Upper lobe of left lung (tissue), 6 donors: ENCODE measurements around the gene PKNOX2. TPM values are rescaled to one million over a fixed set of nuclear protein-coding genes. Genes with fewer than 3 reads are reported as not detected.

Experiments used
- ATAC-seq, 2 donors: fragments of 200-7000 bp; cut with Tn5 transposase; one replicate each; pipeline ENCODE4 v1.9.1; 2022; ENCODE audit warnings: mild to moderate bottlenecking in 2 of 2, moderate library complexity in 2 of 2; ENCODE audit not compliant: low FRiP score in 2 of 2
- DNase-seq, 2 donors: peaks; one replicate each; pipeline ENCODE4 v3.0.0-alpha.2; 2019 to 2020
- H3K27ac ChIP-seq, 4 donors: fragments of 200-600 bp; sonication (generic); one replicate each; pipeline ENCODE4 v1.5.1; 2016 to 2019
- H3K27me3 ChIP-seq, 4 donors: fragments of 200-600 bp; sonication (generic); one replicate each; pipeline ENCODE4 v1.5.1; 2017 to 2019
- H3K36me3 ChIP-seq, 4 donors: fragments of 200-600 bp; sonication (generic); one replicate each; pipeline ENCODE4 v1.5.1; 2016 to 2019
- H3K4me1 ChIP-seq, 4 donors: fragments of 200-600 bp; sonication (generic); one replicate each; pipeline ENCODE4 v1.5.1; 2018 to 2019
- H3K4me3 ChIP-seq, 4 donors: fragments of 200-600 bp; sonication (generic); one replicate each; pipeline ENCODE4 v1.5.1; 2017 to 2019; ENCODE audit warnings: mild to moderate bottlenecking in 2 of 4, moderate library complexity in 1 of 4
- H3K9me3 ChIP-seq, 4 donors: fragments of 200-600 bp; sonication (generic); one replicate each; pipeline ENCODE4 v1.5.1; 2018 to 2019
- CTCF ChIP-seq, 6 experiments: fragments of 450-650 bp in 4 of 6; fragments of 200-600 bp in 2 of 6; sonication (generic) in 2 of 6; IDR thresholded peaks; one replicate each; pipeline ENCODE4 v1.5.1; 2016 to 2019; ENCODE audit warnings: antibody characterized with exemption in 6 of 6
- EP300 ChIP-seq, 4 donors: sonication (generic); formaldehyde crosslinking; IDR thresholded peaks; one replicate each; pipeline ENCODE4 v1.5.1; 2017; ENCODE audit warnings: antibody characterized with exemption in 4 of 4, control low read depth in 2 of 4
- POLR2A ChIP-seq, 4 donors: fragments of 450-650 bp; IDR thresholded peaks; one replicate each; pipeline ENCODE4 v1.5.1; 2016 to 2017; ENCODE audit warnings: antibody characterized with exemption in 4 of 4, mild to moderate bottlenecking in 2 of 4
- POLR2AphosphoS5 ChIP-seq, 2 donors: sonication (generic); formaldehyde crosslinking; IDR thresholded peaks; one replicate each; pipeline ENCODE4 v1.5.1; 2017; ENCODE audit warnings: antibody characterized with exemption in 2 of 2
- WGBS, 2 donors: methylation state at CpG; one replicate each; pipeline ENCODE4 v1.1.5; 2017 to 2018; 5-methylcytosine and 5-hydroxymethylcytosine counted together
- total RNA-seq, 6 donors: library from RNA; depleted of rRNA in 4 of 6; stranded (reverse); fragments of >200 nt in 4 of 6; gene quantifications; one replicate each; pipeline versions ENCODE4 v1.1.0 to v1.2.1, GENCODE V29; 2016 to 2021
- donor health status: DM: no; HTN: no; CAD: no; lungs with moderate emphysema.
- donor health status: DM: no; HTN: yes; CAD: no; lungs with severe emphysema.

PKNOX2 gene
- total RNA-seq, 6 donors from 2014 or later, result 2.9 to 15.5 (median 8.4) TPM

DNA sequence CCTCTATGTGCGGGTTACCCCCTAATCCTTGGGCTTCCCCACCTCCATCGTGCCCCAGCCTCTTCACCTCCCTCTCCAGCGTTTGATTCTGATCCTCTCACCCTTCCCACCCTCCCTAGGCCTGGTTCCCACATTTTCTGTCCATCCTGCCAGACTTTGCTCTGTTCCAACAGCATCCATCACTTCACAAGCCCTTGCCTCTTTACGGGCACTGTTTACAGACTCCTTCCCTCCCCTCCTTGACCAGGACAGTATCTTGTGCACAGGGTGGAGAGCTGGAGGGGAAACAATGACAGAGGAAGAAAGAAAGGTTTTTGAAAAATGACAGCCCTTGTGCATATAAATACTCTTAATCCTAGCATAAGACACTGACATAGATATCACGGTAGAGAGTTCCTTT lies 301.1 kb downstream of the PKNOX2 start:
- H3K4me1 ChIP-seq, result no peaks in the 10 kb centered on the region
- H3K27ac ChIP-seq, result no peak overlapping the region
- no peaks in the 10 kb centered on the region for H3K36me3 ChIP-seq
- DNase-seq (no peak), ATAC-seq (no peak)
- H3K4me3 ChIP-seq, result no peak overlapping the region
- H3K9me3 ChIP-seq, result no peaks in the 10 kb centered on the region
- TF ChIP-seq EP300 (IDR thresholded peaks at IDR 0.05) (no peak), POLR2A (IDR thresholded peaks at IDR 0.05) (no peak), POLR2AphosphoS5 (IDR thresholded peaks at IDR 0.05) (no peak), CTCF (IDR thresholded peaks at IDR 0.05) (no peak)
- 50 to 52% methylated on average over 5 of the region's 5 CpGs for WGBS, 2 donors
- no peaks in the 10 kb centered on the region for H3K27me3 ChIP-seq

DNA sequence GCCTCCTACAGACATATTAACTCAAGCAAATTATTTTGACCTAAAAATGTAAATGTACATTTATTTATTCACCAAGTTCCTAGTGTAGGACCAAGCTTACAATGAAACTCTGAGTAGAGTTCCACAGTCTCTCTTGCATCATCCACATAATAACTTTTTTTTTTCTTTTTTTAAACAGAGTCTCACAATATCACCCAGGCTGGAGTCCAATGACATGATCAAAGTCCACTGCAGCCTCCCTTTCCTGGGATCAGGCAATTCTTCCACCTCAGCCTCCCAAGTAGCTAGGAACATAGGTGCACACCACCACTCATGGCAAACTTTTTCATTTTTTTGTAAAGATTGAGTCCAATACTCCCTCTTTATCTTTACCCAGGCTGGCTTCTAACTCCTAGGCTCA lies 303.5 kb downstream of the PKNOX2 start:
- TF ChIP-seq POLR2AphosphoS5 (IDR thresholded peaks at IDR 0.05) (no peak), EP300 (IDR thresholded peaks at IDR 0.05) (no peak), POLR2A (IDR thresholded peaks at IDR 0.05) (no peak), CTCF (IDR thresholded peaks at IDR 0.05) (no peak)
- Histone ChIP-seq H3K4me3 (no peak overlapping the region), H3K36me3 (no peaks in the 10 kb centered on the region), H3K27ac (no peak overlapping the region), H3K9me3 (no peaks in the 10 kb centered on the region), H3K27me3 (no peaks in the 10 kb centered on the region), H3K4me1 (no peaks in the 10 kb centered on the region)
- DNase-seq, result no peak
- no peak for ATAC-seq

GRCh38 chr11:125468852-125469251 lies 304.3 kb downstream of the PKNOX2 start:
- TF ChIP-seq EP300 (IDR thresholded peaks at IDR 0.05) (no peak), POLR2A (IDR thresholded peaks at IDR 0.05) (no peak), POLR2AphosphoS5 (IDR thresholded peaks at IDR 0.05) (no peak), CTCF (IDR thresholded peaks at IDR 0.05) (no peak)
- Histone ChIP-seq H3K9me3 (no peaks in the 10 kb centered on the region), H3K36me3 (no peaks in the 10 kb centered on the region), H3K4me3 (no peak overlapping the region), H3K27ac (no peak overlapping the region), H3K4me1 (no peaks in the 10 kb centered on the region), H3K27me3 (no peaks in the 10 kb centered on the region)
- WGBS, 2 donors, result 91 to 100% methylated on average over 2 of the region's 2 CpGs
- ATAC-seq, result no peak
- DNase-seq, result no peak

DNA sequence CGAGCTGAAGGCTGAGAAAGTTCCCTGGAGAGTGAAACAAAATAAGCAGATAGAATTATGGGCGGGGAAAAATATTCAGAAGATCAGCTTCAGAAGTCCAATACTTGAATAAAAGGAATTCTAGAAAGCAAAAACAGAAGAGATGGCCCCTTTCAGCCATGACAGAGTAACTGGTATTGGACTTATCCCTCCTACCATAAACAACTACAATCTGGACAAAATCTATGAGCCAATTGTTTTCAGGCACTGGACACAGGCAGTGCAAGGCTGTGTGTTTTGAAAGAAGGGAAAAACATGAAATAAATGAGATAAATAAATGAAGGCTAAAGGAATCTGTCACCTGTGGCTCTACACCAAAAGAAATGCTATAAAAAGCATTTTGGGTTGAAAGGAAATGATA lies 305.8 kb downstream of the PKNOX2 start:
- Histone ChIP-seq H3K4me3 (no peak overlapping the region), H3K36me3 (no peaks in the 10 kb centered on the region), H3K4me1 (no peaks in the 10 kb centered on the region), H3K9me3 (no peaks in the 10 kb centered on the region), H3K27me3 (no peaks in the 10 kb centered on the region), H3K27ac (no peak overlapping the region)
- DNase-seq, result no peak
- no peak for ATAC-seq
- 85 to 91% methylated on average over 2 of the region's 2 CpGs for WGBS, 2 donors
- TF ChIP-seq POLR2AphosphoS5 (IDR thresholded peaks at IDR 0.05) (no peak), EP300 (IDR thresholded peaks at IDR 0.05) (no peak), POLR2A (IDR thresholded peaks at IDR 0.05) (no peak), CTCF (IDR thresholded peaks at IDR 0.05) (no peak)

DNA sequence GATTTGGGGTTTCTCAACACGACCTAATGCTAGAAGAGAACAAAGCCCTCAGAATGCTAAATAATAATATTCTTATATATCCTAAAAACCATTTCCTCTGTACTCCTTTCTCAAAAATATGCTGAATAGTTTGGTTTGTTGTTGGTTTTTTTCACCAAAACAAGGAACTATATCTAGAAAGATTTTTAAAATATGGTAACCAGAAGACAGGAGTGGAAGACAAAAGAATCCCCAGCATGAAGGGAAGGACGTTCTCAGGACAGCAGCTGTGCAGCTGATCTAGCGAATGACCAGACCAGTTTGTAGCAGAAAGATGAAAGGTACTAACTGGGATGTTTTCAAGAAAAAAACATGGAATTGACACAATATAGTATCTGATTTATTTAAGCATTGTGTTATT lies 312.2 kb downstream of the PKNOX2 start:
- 73 to 75% methylated on average over 3 of the region's 3 CpGs for WGBS, 2 donors
- no peaks in the 10 kb centered on the region for H3K4me1 ChIP-seq
- no peak for DNase-seq
- H3K27ac ChIP-seq, result no peak overlapping the region
- H3K4me3 ChIP-seq, result no peak overlapping the region
- no peak for ATAC-seq
- no peaks in the 10 kb centered on the region for H3K9me3 ChIP-seq
- no peaks in the 10 kb centered on the region for H3K27me3 ChIP-seq
- TF ChIP-seq POLR2AphosphoS5 (IDR thresholded peaks at IDR 0.05), result no peak
- TF ChIP-seq EP300 (IDR thresholded peaks at IDR 0.05), result no peak
- no peak for TF ChIP-seq POLR2A (IDR thresholded peaks at IDR 0.05)
- TF ChIP-seq CTCF (IDR thresholded peaks at IDR 0.05), result no peak
- peaks cover 0 to 9% (median 0%) of the 10 kb centered on the region in 4 donors for H3K36me3 ChIP-seq
